ENCODE data around the gene PNPLA5. TPM values are rescaled to one million over a fixed set of nuclear protein-coding genes. Genes with fewer than 3 reads are reported as not detected.

The PNPLA5 gene
- total and polyA plus RNA-seq, 2 of the 13 experiments (the other 11 are each of a cell fraction or from before 2014, with no cell fraction given) = not detected

DNA sequence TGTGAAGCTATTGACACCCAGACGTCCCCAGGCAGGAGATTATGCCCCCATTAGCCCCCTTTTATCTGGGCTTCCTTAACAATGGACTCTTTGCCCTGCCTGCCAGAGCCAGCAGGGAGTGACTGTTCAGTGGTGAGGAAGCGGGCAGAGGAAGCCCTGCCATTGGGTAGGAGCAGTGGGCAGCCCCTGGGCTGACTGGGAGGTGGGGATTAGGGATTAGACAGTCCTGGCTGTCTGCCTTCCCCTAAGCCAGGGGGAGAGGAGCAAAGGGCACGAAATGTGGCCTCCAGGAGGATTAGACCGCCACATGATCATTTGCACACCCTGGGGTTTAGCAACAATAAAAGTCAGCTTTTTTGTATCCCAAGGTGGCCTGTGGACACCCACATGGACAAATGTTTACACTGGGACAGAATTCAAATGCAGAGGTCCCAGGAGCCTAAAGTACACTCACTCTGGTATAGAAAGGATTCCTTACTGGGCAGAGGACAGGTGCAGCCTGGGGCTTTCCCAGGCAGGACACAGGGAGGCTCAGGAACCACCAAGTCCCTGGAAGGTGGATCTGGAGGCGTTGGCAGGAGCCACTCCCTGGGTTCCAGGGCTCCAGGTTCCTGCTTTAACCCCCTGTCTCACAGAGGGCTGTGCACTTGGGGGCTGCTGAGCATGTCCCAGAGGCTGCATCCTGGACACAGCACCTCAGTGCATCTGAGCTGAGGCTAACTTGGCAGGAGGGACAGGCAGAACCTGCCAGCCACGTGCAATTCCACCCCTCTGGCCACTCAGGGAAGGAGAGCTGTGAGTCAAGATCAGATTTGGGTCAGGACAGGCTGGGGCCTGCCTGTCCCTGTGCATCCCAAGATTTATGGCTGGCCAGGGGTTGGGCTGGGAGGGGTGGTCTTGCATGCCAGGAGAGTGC is 33.9 kb upstream of the PNPLA5 start (continued):
- TF ChIP-seq, protein P1, sequence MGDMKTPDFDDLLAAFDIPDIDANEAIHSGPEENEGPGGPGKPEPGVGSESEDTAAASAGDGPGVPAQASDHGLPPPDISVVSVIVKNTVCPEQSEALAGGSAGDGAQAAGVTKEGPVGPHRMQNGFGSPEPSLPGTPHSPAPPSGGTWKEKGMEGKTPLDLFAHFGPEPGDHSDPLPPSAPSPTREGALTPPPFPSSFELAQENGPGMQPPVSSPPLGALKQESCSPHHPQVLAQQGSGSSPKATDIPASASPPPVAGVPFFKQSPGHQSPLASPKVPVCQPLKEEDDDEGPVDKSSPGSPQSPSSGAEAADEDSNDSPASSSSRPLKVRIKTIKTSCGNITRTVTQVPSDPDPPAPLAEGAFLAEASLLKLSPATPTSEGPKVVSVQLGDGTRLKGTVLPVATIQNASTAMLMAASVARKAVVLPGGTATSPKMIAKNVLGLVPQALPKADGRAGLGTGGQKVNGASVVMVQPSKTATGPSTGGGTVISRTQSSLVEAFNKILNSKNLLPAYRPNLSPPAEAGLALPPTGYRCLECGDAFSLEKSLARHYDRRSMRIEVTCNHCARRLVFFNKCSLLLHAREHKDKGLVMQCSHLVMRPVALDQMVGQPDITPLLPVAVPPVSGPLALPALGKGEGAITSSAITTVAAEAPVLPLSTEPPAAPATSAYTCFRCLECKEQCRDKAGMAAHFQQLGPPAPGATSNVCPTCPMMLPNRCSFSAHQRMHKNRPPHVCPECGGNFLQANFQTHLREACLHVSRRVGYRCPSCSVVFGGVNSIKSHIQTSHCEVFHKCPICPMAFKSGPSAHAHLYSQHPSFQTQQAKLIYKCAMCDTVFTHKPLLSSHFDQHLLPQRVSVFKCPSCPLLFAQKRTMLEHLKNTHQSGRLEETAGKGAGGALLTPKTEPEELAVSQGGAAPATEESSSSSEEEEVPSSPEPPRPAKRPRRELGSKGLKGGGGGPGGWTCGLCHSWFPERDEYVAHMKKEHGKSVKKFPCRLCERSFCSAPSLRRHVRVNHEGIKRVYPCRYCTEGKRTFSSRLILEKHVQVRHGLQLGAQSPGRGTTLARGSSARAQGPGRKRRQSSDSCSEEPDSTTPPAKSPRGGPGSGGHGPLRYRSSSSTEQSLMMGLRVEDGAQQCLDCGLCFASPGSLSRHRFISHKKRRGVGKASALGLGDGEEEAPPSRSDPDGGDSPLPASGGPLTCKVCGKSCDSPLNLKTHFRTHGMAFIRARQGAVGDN (CRISPR knock-in tag; IDR thresholded peaks at IDR 0.05) = peak; percentile 76
- TF ChIP-seq ZNF382 (CRISPR knock-in tag; IDR thresholded peaks at IDR 0.05; ENCODE audit: borderline replicate concordance) = no peak
- TF ChIP-seq, protein P2, sequence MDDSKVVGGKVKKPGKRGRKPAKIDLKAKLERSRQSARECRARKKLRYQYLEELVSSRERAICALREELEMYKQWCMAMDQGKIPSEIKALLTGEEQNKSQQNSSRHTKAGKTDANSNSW (CRISPR knock-in tag; IDR thresholded peaks at IDR 0.05; ENCODE audit: borderline replicate concordance) = no peak
- no peak for TF ChIP-seq ATAD3A (CRISPR knock-in tag; IDR thresholded peaks at IDR 0.05)
- TF ChIP-seq, protein P3, sequence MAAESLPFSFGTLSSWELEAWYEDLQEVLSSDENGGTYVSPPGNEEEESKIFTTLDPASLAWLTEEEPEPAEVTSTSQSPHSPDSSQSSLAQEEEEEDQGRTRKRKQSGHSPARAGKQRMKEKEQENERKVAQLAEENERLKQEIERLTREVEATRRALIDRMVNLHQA (CRISPR knock-in tag; IDR thresholded peaks at IDR 0.05) = no peak
- TF ChIP-seq CCDC6 (CRISPR knock-in tag; IDR thresholded peaks at IDR 0.05) = no peak
- TF ChIP-seq KLF15 (CRISPR knock-in tag; IDR thresholded peaks at IDR 0.05; ENCODE audit: borderline replicate concordance) = no peak
- no peak for TF ChIP-seq SNAI1 (CRISPR knock-in tag; IDR thresholded peaks at IDR 0.05; ENCODE audit: borderline replicate concordance)
- TF ChIP-seq ZNF589 (CRISPR knock-in tag; conservative IDR thresholded peaks at IDR 0.05) = no peak
- TF ChIP-seq SMAD1 (CRISPR knock-in tag; IDR thresholded peaks at IDR 0.05; ENCODE audit: borderline replicate concordance, low read depth) = no peak
- TF ChIP-seq IRF2 (CRISPR knock-in tag; IDR thresholded peaks at IDR 0.05) = peak; percentile 50
- no peak for TF ChIP-seq ZNF660 (CRISPR knock-in tag; IDR thresholded peaks at IDR 0.05; ENCODE audit: borderline replicate concordance, low read depth)
- TF ChIP-seq, protein P4, sequence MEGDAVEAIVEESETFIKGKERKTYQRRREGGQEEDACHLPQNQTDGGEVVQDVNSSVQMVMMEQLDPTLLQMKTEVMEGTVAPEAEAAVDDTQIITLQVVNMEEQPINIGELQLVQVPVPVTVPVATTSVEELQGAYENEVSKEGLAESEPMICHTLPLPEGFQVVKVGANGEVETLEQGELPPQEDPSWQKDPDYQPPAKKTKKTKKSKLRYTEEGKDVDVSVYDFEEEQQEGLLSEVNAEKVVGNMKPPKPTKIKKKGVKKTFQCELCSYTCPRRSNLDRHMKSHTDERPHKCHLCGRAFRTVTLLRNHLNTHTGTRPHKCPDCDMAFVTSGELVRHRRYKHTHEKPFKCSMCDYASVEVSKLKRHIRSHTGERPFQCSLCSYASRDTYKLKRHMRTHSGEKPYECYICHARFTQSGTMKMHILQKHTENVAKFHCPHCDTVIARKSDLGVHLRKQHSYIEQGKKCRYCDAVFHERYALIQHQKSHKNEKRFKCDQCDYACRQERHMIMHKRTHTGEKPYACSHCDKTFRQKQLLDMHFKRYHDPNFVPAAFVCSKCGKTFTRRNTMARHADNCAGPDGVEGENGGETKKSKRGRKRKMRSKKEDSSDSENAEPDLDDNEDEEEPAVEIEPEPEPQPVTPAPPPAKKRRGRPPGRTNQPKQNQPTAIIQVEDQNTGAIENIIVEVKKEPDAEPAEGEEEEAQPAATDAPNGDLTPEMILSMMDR (CRISPR knock-in tag; IDR thresholded peaks at IDR 0.05) = no peak
- TF ChIP-seq ZFP62 (CRISPR knock-in tag; IDR thresholded peaks at IDR 0.05) = no peak
- TF ChIP-seq TAF15 (IDR thresholded peaks at IDR 0.05; ENCODE audit: low read depth, low read length, poor library complexity, severe bottlenecking) = no peak
- TF ChIP-seq, protein P5, sequence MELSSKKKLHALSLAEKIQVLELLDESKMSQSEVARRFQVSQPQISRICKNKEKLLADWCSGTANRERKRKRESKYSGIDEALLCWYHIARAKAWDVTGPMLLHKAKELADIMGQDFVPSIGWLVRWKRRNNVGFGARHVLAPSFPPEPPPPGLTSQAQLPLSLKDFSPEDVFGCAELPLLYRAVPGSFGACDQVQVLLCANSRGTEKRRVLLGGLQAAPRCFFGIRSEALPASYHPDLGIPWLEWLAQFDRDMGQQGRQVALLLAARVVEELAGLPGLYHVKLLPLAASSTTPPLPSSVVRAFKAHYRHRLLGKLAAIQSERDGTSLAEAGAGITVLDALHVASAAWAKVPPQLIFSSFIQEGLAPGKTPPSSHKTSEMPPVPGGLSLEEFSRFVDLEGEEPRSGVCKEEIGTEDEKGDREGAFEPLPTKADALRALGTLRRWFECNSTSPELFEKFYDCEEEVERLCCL (CRISPR knock-in tag; IDR thresholded peaks at IDR 0.05; ENCODE audit: borderline replicate concordance) = no peak
- TF ChIP-seq CBX2 (IDR thresholded peaks at IDR 0.05; ENCODE audit: low read depth, low read length) = no peak
- TF ChIP-seq CBX2 (CRISPR knock-in tag; IDR thresholded peaks at IDR 0.05; ENCODE audit: low read depth) = no peak
- TF ChIP-seq KLF12 (CRISPR knock-in tag; IDR thresholded peaks at IDR 0.05; ENCODE audit: borderline replicate concordance) = no peak

Data from HepG2 (cell line).